Endometrial microvascular endothelial cells (primary cell): ENCODE data around the gene TRIM44. TPM values are rescaled to one million over a fixed set of nuclear protein-coding genes. Genes with fewer than 3 reads are reported as not detected.
"Not testable (repeated sequence)": the region's sequence is repeated elsewhere in the genome, so short reads cannot be mapped to it uniquely, and the experiment has no call there.

Experiments used
- in situ Hi-C: cut with HindIII; loops from 2 replicates; pipeline ENCODE4 v1.10.0; 2017; ENCODE audit warnings: low sequenced_read_pairs, low pct_unique_long_range_greater_than_20kb; ENCODE audit errors: inconsistent ontology term
- total RNA-seq: library from RNA; depleted of rRNA; stranded (reverse); fragments of >200 nt; gene quantifications from one replicate; pipeline ENCODE4 v1.2.3, GENCODE V29; 2015; ENCODE audit errors: inconsistent ontology term

TRIM44 gene
- total RNA-seq, 1 donor from 2014 or later, result 30.8 TPM

GRCh38 chr11:35629511-35629910 lies 33.1 kb upstream of the TRIM44 start:
- in situ Hi-C loops, result loop anchor here (25.0 kb wide), 1 partner anchor 183 kb away; no protein-coding TSS in a partner anchor

GRCh38 chr11:35629914-35630313 lies 32.7 kb upstream of the TRIM44 start:
- in situ Hi-C loops, result loop anchor here (25.0 kb wide), 1 partner anchor 182 kb away; no protein-coding TSS in a partner anchor

- in situ Hi-C loops, result loop anchor here (25.0 kb wide), 1 partner anchor 180 kb away; no protein-coding TSS in a partner anchor
These were observed 30.7 kb upstream of the TRIM44 start for GRCh38 chr11:35631891-35632290.

- in situ Hi-C loops, result loop anchor here (25.0 kb wide), 1 partner anchor 180 kb away; no protein-coding TSS in a partner anchor
These were observed 30.3 kb upstream of the TRIM44 start for GRCh38 chr11:35632301-35632700.

- in situ Hi-C loops, result loop anchor here (25.0 kb wide), 1 partner anchor 178 kb away; no protein-coding TSS in a partner anchor
These were observed 28.6 kb upstream of the TRIM44 start for GRCh38 chr11:35633827-35634423.

- in situ Hi-C loops, result loop anchor here (25.0 kb wide), 1 partner anchor 176 kb away; no protein-coding TSS in a partner anchor
These were observed 26.6 kb upstream of the TRIM44 start for GRCh38 chr11:35635933-35636332.

- in situ Hi-C loops, result loop anchor here (25.0 kb wide), 1 partner anchor 173 kb away; no protein-coding TSS in a partner anchor
These were observed 22.9 kb upstream of the TRIM44 start for GRCh38 chr11:35639591-35640179.

GRCh38 chr11:35641171-35641897 lies 21.2 kb upstream of the TRIM44 start:
- in situ Hi-C loops, result loop anchor here (25.0 kb wide), 1 partner anchor 171 kb away; no protein-coding TSS in a partner anchor

- in situ Hi-C loops, result loop anchor here (25.0 kb wide), 1 partner anchor 170 kb away; no protein-coding TSS in a partner anchor
These were observed 20.6 kb upstream of the TRIM44 start for GRCh38 chr11:35641964-35642363.

GRCh38 chr11:35647421-35648093 lies 15.0 kb upstream of the TRIM44 start:
- in situ Hi-C loops, result loop anchor here (25.0 kb wide), 1 partner anchor 165 kb away; no protein-coding TSS in a partner anchor

GRCh38 chr11:35650006-35650405 lies 12.6 kb upstream of the TRIM44 start:
- in situ Hi-C loops, result no loop called here

GRCh38 chr11:35650467-35650866 lies 12.1 kb upstream of the TRIM44 start:
- in situ Hi-C loops, result no loop called here

- in situ Hi-C loops, result no loop called here
These were observed 11.3 kb upstream of the TRIM44 start for GRCh38 chr11:35651263-35651662.

- in situ Hi-C loops, result not testable (repeated sequence)
These were observed 9.8 kb upstream of the TRIM44 start for GRCh38 chr11:35652786-35653185.

- in situ Hi-C loops, result no loop called here
These were observed 7.9 kb upstream of the TRIM44 start for GRCh38 chr11:35654711-35655110.

GRCh38 chr11:35655254-35655653 lies 7.3 kb upstream of the TRIM44 start:
- in situ Hi-C loops, result no loop called here

- in situ Hi-C loops, result no loop called here
These were observed 6.7 kb upstream of the TRIM44 start for GRCh38 chr11:35655856-35656255.

- in situ Hi-C loops, result no loop called here
These were observed 4.3 kb upstream of the TRIM44 start for GRCh38 chr11:35658020-35658948.
